ENCODE measurements around the gene DOCK3. TPM values are rescaled to one million over a fixed set of nuclear protein-coding genes. Genes with fewer than 3 reads are reported as not detected.

Gene DOCK3
- total and polyA plus RNA-seq, 2 of the 4 experiments (the other 2 are of a cell fraction) = under 0.01 to 0.12 TPM

DNA sequence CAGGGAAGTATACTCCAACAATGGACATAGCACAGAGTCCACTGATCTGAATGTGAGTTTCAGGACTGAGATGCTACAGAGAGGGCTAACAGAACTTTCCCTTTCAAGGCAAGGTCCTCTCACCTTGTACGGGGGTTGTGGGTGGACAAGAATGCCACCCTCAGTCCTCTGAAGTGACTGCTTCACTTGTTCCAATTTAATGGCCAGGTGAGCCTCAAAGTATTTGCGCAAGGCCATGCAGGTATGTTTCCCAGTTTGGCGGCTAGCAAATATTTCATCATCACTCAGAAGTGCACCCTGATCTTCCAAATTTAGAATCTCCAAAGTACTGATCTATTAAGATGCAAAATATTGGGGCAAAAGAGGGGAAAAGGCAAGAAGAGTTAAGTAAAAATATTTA, 754.4 kb downstream of the DOCK3 start:
- no peak overlapping the region for H3K4me2 ChIP-seq (ENCODE audit: low read depth, low read length)
- no peaks in the 10 kb centered on the region for H3K4me1 ChIP-seq (ENCODE audit: control insufficient read depth, insufficient read depth, low read length)
- no peak overlapping the region for H3K4me3 ChIP-seq (ENCODE audit: insufficient read depth, low read depth, low read length)
- no peak overlapping the region for H3K14ac ChIP-seq (replicated peaks; ENCODE audit: low read depth, low read length)
- H3K9me1 ChIP-seq (ENCODE audit: insufficient read depth, low read length) = no peaks in the 10 kb centered on the region
- H3K18ac ChIP-seq (ENCODE audit: low read depth, low read length) = no peak overlapping the region
- ChIA-PET CTCF (no interaction called here), POLR2A (ENCODE audit: unreplicated experiment) (no interaction called here)
- no peak overlapping the region for H3K4ac ChIP-seq (ENCODE audit: low read depth, low read length)
- no peak overlapping the region for H3K23ac ChIP-seq (ENCODE audit: low read depth, low read length)
- H3K56ac ChIP-seq (ENCODE audit: extremely low read depth, insufficient read depth, low read length) = no peak overlapping the region
- in situ Hi-C loops (cut with MboI; ENCODE audit: low sequenced_read_pairs) = no loop called here
- H3K9me3 ChIP-seq (ENCODE audit: control insufficient read depth, insufficient read depth, low read length) = no peaks in the 10 kb centered on the region
- peaks cover 13% of the 10 kb centered on the region for H3K36me3 ChIP-seq (ENCODE audit: control insufficient read depth, insufficient read depth, low read length)
- no peak overlapping the region for H4K5ac ChIP-seq (ENCODE audit: low read depth, low read length)
- no peaks in the 10 kb centered on the region for H4K20me1 ChIP-seq (ENCODE audit: insufficient read depth, low read length)
- dilution Hi-C loops (cut with HindIII; ENCODE audit: low sequenced_read_pairs, unreplicated experiment) = no loop called here
- intact Hi-C loops (cut with micrococcal nuclease) = no loop called here
- H2AK9ac ChIP-seq (replicated peaks; ENCODE audit: low read depth, low read length, poor library complexity) = no peak overlapping the region
- BruUV-seq (replicated peaks) = no TSS peak
- H2AFZ ChIP-seq (replicated peaks; ENCODE audit: low read length, poor library complexity) = no peak overlapping the region
- H2BK5ac ChIP-seq (ENCODE audit: low read depth, low read length, poor library complexity, severe bottlenecking) = no peak overlapping the region
- TF ChIP-seq, protein P1, sequence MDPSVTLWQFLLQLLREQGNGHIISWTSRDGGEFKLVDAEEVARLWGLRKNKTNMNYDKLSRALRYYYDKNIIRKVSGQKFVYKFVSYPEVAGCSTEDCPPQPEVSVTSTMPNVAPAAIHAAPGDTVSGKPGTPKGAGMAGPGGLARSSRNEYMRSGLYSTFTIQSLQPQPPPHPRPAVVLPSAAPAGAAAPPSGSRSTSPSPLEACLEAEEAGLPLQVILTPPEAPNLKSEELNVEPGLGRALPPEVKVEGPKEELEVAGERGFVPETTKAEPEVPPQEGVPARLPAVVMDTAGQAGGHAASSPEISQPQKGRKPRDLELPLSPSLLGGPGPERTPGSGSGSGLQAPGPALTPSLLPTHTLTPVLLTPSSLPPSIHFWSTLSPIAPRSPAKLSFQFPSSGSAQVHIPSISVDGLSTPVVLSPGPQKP (IDR thresholded peaks at IDR 0.05; ENCODE audit: borderline replicate concordance, low read depth, low read length) = no peak
- TF ChIP-seq CEBPB (IDR thresholded peaks at IDR 0.05; ENCODE audit: low read depth, low read length) = peak; percentile 10; the same call in 1 of the 2 replicates
- ATAC-seq (ENCODE audit: low read depth) (no peak), DNase-seq (no peak)
- H4K8ac ChIP-seq (ENCODE audit: low read depth in 2 of 2, low read length in 2 of 2) = no peak overlapping the region
- no peak overlapping the region for H3K9ac ChIP-seq (ENCODE audit: low read depth, low read length)
- peaks cover 0 to 2% of the 10 kb centered on the region in 2 experiments; a peak in 3 of 4 replicates for H3K79me1 ChIP-seq (ENCODE audit: low read depth in 1 of 2, low read length in 2 of 2)
- H3K27ac ChIP-seq (ENCODE audit: insufficient read depth, low read length) = no peak overlapping the region
- no peak overlapping the region for H2AK5ac ChIP-seq (ENCODE audit: low read depth, low read length)
- no peaks in the 10 kb centered on the region for H3K27me3 ChIP-seq (ENCODE audit: control insufficient read depth, insufficient read depth, low read length)
- no CpG with 5 or more reads among the region's 3 CpGs for WGBS, 2 experiments (ENCODE audit: extremely low coverage in 2 of 2, insufficient read length in 1 of 2)
- H2BK20ac ChIP-seq (ENCODE audit: low read depth, low read length) = no peak overlapping the region
- no peak overlapping the region for H2BK120ac ChIP-seq (ENCODE audit: low read depth, low read length)
- no peak overlapping the region for H4K91ac ChIP-seq (ENCODE audit: insufficient read depth, low read depth, low read length)
- no peak overlapping the region for H2BK15ac ChIP-seq (ENCODE audit: low read depth, low read length)

Small RNA genes lying within 50 kb of the gene (microRNA-seq; reads per million reads assigned to microRNA genes)
- 0.37 to 1.0 reads per million in 2 experiments for gene MIR4787 (ENCODE audit: insufficient read depth in 1 of 2, insufficient read length in 1 of 2, unreplicated experiment in 1 of 2)
- gene PPIAP69 (ENCODE audit: insufficient read depth, insufficient read length) = not detected

Small RNA genes lying within 50 kb of the gene (small RNA-seq; reads per million reads assigned to genes)
- gene MIR4787 = 0 to 0.08 (median 0) reads per million in 5 experiments
- gene PPIAP69 = 0 reads per million in 5 experiments

Other genes with a start within 250 kb of the DOCK3 start
- gene CACNA2D2, start 171.3 kb upstream of the DOCK3 start, total RNA-seq (2012; rRNA removed) = not detected in 2 replicates
- gene CACNA2D2, start 171.3 kb upstream of the DOCK3 start, polyA plus RNA-seq (2012; rRNA removed) = 0.11 and 0.15 TPM in 2 replicates
- 6.8 and 6.9 TPM in 2 replicates for gene C3orf18, start 107.2 kb upstream of the DOCK3 start, total RNA-seq (2012; rRNA removed)
- 10.6 and 10.9 TPM in 2 replicates for gene C3orf18, start 107.2 kb upstream of the DOCK3 start, polyA plus RNA-seq (2012; rRNA removed)
- gene HEMK1, start 105.4 kb upstream of the DOCK3 start, total RNA-seq (2012; rRNA removed) = 12.5 and 17.2 TPM in 2 replicates
- gene HEMK1, start 105.4 kb upstream of the DOCK3 start, polyA plus RNA-seq (2012; rRNA removed) = 20.6 and 20.8 TPM in 2 replicates
- gene CISH, start 63.2 kb upstream of the DOCK3 start, total RNA-seq (2012; rRNA removed) = 0.83 and 0.90 TPM in 2 replicates
- 4.0 and 4.6 TPM in 2 replicates for gene CISH, start 63.2 kb upstream of the DOCK3 start, polyA plus RNA-seq (2012; rRNA removed)
- 48.3 and 57.2 TPM in 2 replicates for gene MAPKAPK3, start 57.8 kb upstream of the DOCK3 start, total RNA-seq (2012; rRNA removed)
- gene MAPKAPK3, start 57.8 kb upstream of the DOCK3 start, polyA plus RNA-seq (2012; rRNA removed) = 38.3 and 43.8 TPM in 2 replicates

Measured in IMR-90 (cell line).